NCI-H2029 (cell line): Measurements from ENCODE around the gene VWA5B1.

Experiments used
- DNase-seq: peaks from one replicate; lab custom pipeline; 2025; lab: John Stamatoyannopoulos, UW

Gene VWA5B1

DNA sequence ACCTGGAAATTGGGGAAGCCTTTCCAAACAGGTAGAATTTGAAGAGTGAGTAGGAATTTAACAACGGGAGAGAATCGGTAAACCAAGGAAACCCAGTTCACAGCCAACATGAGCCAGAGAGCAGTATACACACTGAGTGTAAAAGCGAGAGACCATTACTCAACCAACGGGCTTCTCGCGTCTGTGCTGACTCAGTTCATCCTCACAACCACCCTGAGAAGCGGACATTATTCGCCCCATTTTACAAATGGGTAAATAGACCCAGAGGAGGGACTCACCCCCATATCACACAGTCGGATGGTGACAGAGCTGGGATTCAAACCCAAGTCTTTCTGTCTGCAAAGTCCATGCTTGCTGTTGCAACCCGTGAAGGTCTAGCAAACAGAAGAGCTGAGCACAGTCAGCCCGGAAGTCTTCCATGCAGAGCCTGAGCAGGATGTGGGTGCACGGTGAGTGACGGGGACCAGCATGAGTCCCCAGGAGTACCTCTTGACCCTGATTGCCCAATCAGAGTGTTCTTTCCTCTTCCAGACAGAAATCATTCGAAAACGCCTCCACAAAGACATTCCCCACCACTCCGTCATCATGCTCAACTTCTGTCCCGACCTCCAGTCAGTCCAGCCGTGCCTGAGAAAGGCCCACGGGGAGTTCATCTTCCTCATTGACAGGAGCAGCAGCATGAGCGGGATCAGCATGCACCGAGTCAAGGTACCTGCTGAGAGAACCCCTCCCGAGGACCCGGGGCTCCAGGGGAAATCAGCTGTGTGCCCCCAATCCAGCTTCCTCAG lies 32.3 kb downstream of the VWA5B1 start:
- no peak for DNase-seq

DNA sequence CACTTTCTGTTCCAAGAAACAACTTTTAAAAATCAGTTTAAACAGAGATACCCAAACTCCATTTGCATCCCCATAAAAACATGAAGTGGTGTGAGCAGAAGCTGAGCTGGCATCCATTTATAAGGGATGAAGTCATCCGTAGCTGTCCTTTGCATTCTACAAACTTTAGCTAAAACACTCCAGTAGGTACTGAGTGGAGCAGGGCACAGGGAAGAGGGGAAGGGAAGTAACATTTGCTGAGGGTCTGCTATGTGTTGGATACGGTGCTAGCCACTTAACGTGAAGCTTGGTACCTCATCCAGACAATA lies 32.9 kb downstream of the VWA5B1 start:
- no peak for DNase-seq

DNA sequence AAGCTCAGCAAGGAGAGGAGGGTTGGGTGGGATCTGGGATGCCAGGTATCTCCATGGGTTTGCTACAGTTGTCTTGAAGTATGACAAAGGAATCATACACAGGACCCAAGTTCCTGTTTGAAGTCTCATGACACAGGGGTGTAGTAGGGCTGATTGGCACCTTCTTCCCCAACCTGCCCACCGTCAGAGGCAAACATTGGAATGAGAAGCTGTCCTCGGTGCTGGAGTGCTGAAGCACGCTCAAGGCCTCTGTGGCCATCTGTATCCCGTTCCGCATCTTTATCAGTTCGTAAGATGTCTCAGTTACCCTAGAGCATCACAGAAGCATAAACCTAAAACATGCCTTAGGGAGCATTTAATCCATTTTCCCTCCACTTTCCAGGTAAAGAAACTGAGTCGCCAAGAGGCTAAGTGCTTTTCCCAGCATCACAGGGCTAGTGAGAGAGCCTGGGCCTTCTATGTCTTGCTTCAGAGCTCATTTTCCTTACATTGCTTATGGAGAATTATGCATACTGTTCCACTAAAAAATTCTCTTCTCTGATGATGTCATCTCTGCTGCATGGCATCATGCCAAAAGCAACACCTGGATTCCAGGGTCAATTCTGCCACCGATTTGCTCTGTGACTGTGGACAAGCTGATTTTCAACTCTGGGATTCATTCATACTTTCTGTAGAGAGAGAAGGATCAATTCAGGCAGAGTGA lies 34.2 kb downstream of the VWA5B1 start:
- no peak for DNase-seq

- no peak for DNase-seq
Observed at GRCh38 chr1:20325407-20325843, 34.8 kb downstream of the VWA5B1 start.

DNA sequence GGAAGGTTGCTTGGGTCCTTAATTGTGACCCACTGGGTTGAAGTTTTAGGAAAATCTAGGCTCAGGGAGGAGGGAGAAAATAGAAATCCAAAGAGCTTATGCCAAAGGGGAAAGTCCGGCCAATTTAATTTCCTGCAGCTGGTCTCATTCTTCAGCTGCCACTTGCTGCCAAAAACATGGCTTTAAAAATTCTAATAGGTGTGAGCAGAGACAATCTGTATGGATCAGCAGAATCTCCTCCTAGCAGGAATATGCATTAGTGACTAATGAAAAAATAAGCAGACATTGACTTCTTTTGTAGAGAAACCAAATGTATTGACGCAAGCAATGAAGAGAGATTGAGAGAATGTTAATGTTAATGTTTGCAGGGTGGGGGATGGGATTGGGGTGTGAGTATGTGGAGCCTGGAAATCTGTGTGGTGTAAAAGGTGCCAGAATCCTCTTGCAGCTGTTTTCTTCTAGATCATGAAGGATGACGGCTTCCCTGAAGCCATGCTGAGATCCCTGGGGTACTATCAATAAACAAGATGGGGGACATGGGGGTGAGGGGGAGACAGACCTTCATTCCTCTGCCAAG lies 35.3 kb downstream of the VWA5B1 start:
- no peak for DNase-seq

DNA sequence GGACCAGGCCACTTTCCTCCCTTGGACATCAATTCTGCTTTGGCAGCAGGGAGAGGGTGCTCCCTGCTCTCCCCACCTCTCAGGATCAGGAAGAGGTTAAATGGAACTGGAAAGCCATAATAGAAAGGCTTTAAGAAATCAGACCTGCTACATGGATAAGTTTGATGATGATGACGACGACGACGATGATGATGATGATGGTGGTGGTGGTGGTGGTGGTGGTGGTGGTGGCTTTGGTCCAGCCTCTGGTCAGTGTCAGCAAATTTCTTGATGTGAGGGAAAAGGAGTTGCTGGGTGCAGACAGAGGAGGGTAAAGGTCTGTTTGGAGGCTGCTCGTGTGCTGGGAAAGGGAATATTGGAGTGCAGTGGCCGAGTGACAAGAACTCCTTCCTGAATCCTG lies 36.8 kb downstream of the VWA5B1 start:
- DNase-seq = no peak

DNA sequence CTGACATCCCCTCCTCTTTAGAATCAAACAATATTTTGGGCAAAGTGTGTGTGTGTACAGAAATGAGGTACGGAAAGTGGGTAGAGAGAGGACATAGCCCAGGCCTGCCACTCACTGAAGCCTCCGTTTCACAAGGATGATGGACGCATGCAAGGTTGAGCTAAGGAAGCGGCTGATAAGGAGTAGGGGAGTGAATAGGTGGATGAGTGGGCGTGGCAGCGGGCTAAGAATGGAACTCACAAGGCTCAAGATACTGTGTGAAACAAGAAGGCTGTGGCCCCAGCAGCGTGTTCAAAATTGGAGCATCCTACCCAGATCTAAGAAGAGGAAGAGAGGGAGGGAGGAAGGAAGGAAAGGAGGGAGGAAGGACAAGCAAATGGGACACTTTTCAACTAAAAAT lies 37.5 kb downstream of the VWA5B1 start:
- DNase-seq = no peak

- no peak for DNase-seq
Observed at GRCh38 chr1:20329793-20330542, 39.3 kb downstream of the VWA5B1 start.

DNA sequence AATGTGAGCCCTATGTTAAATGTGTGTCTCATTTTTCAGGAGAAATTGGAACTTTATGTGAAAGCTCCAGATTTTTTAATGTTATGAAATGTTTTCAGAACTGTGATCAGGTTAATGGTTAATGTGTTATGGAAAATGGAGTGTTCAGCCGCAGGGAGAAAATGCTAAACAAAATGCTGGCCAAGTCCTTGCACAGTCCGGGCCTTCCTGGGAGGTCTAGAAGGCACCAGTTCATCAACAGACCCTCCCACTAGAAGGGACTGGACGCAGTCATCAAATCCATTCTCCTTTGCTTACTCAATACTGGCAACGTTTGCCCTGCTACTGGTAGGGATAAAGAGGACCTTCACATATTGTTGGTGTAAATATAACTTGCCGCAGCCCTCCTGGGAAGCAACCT lies 43.4 kb downstream of the VWA5B1 start:
- no peak for DNase-seq

DNA sequence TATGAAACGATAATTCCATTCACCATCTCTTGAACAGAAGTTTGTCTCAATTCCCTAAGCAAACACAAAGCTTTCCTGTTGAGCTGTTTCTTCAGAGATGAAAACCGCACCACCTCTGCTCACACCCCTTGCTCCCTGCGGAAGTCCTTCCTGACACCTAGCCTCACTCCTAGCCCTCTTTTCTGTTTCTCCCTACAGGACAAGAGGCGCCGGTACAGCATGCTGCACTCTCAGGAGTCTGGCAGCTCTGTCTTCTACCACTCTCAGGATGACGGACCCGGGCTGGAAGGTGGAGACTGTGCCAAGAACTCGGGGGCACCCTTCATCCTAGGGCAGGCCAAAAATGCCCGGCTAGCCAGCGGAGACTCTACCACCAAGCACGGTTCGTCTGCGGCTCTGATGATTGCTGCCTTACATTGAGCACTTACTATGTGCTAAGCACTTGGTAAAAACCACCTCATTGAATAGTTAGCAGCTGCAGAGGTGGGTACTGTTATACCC lies 45.5 kb downstream of the VWA5B1 start:
- DNase-seq = no peak

DNA sequence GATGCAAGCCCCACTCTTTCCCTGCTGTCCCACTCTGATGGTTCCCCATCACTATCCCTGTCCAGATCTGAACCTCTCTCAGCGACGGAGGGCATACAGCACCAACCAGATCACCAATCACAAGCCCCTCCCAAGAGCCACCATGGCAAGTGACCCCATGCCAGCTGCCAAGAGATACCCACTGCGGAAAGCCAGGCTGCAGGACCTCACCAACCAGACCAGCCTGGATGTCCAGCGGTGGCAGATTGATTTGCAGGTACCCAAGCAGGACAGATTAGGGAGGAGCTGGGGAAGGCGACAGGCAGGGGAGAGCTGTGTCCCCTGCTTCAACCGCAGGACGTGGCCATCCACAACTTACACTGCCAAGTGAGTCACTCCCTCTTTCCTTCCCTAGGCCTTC lies 46.9 kb downstream of the VWA5B1 start:
- no peak for DNase-seq

DNA sequence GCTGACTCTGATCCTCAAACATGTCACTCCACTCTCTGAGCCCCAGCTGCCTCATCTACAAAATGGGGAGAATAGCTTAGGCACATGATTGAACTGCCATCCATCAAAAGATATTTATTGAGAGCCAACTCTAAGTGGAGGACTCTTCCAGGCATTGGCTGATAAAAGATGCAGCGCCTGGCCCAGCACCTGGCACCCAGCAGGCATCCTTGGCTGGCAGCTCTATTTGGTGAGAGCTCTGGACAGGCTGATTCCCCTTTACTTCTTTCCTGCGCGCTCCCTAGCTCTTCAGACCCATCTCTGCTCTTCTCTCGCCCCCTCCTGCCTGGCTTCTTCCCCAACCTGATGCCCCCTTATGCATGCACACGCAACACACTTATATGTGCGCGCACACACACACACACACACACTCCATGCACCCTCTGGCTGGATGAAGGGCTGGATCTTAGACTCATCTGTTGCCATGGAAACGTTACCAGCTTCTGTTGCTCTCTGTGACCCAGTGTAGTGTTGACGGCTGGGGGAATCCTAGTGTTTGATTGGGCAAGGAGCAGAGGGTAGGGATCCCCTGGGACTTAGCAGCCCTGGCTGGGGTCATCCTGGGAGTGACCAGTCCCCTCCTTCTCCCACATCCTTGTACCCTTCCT lies 49.3 kb downstream of the VWA5B1 start:
- no peak for DNase-seq

- no peak for DNase-seq
Observed at GRCh38 chr1:20342294-20343148, 51.8 kb downstream of the VWA5B1 start.

GRCh38 chr1:20343149-20343937 lies 52.7 kb downstream of the VWA5B1 start:
- no peak for DNase-seq

DNA sequence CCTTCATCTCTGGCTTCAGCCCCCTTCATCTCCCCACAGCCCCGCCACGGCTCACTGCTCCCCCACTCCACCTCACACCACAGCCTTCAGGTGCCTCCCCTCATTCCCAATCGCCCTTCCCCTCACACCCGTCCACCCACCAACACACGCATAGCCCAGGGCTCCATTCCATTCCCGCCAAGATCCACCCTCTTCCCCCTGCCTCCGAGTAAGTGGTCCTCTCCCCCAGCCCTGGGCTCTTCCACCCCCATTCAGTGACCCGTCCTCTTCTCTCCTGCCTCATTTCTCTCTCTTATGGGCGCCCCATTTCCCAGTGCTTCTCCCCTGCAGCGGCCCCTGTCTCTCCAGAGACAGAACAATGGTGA lies 53.2 kb downstream of the VWA5B1 start:
- no peak for DNase-seq

GRCh38 chr1:20344738-20345137 lies 54.1 kb downstream of the VWA5B1 start:
- no peak for DNase-seq

DNA sequence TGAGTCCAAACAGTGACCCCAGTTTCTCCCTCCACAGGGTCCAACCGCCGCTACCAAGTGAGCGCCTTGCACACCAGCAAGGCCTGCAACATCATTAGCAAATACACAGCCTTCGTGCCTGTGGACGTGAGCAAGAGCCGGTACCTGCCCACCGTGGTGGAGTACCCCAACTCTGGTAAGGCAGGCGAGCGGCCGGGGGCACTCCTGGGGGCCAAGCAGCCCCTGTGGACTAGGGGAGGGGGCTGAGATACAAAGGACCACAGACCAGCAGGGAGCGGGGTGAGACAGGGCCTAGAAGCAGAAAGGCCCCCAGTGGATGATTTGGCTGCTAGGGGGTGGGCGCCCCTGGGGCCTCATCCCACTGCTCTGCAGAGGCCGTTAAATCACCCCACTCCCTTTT lies 54.7 kb downstream of the VWA5B1 start:
- no peak for DNase-seq

DNA sequence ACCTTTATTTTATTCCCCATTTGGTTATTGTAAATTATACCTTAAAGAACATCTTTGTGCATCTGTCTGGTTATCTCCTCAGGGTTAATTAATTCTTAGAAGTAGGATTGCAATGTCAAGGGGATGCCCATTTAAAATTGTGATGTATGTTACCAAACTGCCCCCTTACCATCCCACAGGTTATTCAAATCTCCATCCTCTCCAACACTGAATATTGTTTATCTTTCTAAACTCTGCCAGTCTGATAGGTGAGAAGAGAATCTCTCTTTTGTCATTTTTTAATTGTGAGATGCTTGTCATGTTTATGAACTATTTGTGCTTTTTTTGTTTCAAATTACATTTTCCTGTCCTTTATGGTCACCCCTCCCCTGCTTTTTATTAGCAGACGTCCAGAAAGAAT lies 55.8 kb downstream of the VWA5B1 start:
- no peak for DNase-seq

DNA sequence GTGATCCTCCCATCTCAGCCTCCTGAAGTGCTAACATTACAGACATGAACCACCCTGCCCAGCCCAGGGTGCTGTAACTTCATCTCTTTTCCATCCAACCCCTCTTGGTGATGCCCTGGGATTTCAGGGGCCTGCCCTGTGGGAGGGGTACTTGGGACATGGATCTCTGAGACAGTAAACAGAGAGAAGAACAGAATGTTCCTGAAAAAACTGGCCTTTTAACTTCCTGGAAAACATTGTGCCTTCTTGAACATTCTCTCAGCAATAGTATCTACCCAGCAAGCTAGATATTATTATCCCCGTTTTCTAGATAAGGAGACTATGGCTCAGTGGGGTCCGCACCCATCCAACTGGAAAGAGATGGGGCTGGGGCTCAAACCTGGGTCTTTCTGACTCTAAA lies 57.0 kb downstream of the VWA5B1 start:
- DNase-seq = no peak

DNA sequence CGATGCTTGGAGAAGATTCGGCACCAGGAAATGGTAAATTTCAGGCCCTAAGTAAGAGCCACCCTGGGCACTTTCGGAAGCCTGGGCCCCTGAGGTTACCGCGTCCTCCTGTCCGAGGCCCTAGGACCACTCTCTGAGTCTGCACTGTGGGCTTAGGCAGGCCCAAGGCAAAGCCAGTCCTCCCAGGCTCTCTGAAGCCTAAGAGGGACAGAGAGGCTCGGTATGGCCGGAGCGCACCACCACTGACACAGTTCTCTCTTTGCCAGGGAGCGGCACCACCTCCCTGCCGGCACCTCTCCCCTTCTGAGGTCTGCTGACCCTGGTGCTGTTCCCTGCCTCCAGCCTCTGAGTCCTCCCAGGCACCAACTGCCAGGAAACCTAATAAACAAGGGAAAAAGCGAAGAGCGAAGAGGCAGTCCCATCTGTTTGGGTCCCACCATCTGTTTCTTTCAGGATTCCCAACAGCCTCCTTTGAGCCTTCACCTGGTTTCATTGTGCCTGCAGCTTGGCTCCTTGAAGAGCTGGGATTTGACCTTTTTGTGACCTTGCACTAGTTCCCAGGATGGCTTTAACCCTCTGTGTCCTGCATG lies 57.7 kb downstream of the VWA5B1 start:
- no peak for DNase-seq
